WERI-Rb-1 (cell line): ENCODE measurements around the gene NLGN1.

ENCODE experiments used
- DNase-seq: peaks from one replicate; pipeline ENCODE4 v3.0.0-alpha.2; 2020
- H3K27ac ChIP-seq: fragments of 250-450 bp; sonication (Bioruptor Pico); 2 replicates; pipeline ENCODE4 v1.5.1; 2020; ENCODE audit warnings: mild to moderate bottlenecking, moderate library complexity
- H3K27me3 ChIP-seq: fragments of 250-450 bp; sonication (Bioruptor Pico); 2 replicates; pipeline ENCODE4 v1.5.1; 2021; ENCODE audit warnings: mild to moderate bottlenecking, low read depth, moderate library complexity; ENCODE audit not compliant: insufficient read depth, severe bottlenecking
- H3K36me3 ChIP-seq: fragments of 250-450 bp; sonication (Bioruptor Pico); 2 replicates; pipeline ENCODE4 v1.5.1; 2020; ENCODE audit warnings: mild to moderate bottlenecking, moderate library complexity
- H3K4me3 ChIP-seq: 2 replicates; pipeline ENCODE4 v1.5.1; 2011; ENCODE audit warnings: low read depth, mild to moderate bottlenecking, control low read depth, low read length
- H3K9me3 ChIP-seq: fragments of 250-450 bp; sonication (Bioruptor Pico); 2 replicates; pipeline ENCODE4 v1.5.1; 2021; ENCODE audit warnings: mild to moderate bottlenecking, moderate library complexity; ENCODE audit not compliant: severe bottlenecking
- TF ChIP-seq, protein P1 (sequence below): IDR thresholded peaks from 2 replicates; pipeline ENCODE4 v1.5.1; 2011; ENCODE audit warnings: low read depth, mild to moderate bottlenecking, control low read depth, inconsistent platforms, low read length

The NLGN1 gene

DNA sequence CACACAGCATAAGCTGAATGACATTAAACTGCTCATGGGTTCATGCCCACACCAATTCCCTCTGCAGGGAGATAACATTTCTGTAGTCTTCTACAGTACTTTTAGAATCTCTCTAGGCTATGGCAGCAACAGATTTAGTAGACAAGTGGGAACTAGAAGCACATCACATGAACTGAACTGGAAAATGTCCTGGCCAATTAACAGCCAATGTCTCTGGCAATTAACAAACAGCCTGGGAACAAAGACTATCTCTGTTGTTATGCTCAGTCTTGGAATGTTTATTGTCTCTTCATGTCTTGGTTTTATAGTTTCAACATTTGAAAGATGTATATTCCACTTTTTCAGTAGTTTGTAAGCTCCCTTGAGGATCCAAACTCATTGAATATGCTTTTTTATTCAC lies 938.4 kb downstream of the NLGN1 start:
- TF ChIP-seq, protein P1, sequence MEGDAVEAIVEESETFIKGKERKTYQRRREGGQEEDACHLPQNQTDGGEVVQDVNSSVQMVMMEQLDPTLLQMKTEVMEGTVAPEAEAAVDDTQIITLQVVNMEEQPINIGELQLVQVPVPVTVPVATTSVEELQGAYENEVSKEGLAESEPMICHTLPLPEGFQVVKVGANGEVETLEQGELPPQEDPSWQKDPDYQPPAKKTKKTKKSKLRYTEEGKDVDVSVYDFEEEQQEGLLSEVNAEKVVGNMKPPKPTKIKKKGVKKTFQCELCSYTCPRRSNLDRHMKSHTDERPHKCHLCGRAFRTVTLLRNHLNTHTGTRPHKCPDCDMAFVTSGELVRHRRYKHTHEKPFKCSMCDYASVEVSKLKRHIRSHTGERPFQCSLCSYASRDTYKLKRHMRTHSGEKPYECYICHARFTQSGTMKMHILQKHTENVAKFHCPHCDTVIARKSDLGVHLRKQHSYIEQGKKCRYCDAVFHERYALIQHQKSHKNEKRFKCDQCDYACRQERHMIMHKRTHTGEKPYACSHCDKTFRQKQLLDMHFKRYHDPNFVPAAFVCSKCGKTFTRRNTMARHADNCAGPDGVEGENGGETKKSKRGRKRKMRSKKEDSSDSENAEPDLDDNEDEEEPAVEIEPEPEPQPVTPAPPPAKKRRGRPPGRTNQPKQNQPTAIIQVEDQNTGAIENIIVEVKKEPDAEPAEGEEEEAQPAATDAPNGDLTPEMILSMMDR: no peak
- Histone ChIP-seq H3K9me3 (no peaks in the 10 kb centered on the region), H3K4me3 (no peak overlapping the region), H3K36me3 (no peaks in the 10 kb centered on the region), H3K27ac (no peak overlapping the region), H3K27me3 (no peaks in the 10 kb centered on the region)
- DNase-seq: no peak
